Hepatocyte (in vitro differentiated cells): ENCODE results near the gene CAPZB.

ENCODE experiments used
- CTCF ChIP-seq: fragments of 200-600 bp; sonication (generic); IDR thresholded peaks from 2 replicates; pipeline ENCODE4 v1.5.1; 2016; ENCODE audit warnings: antibody characterized with exemption, mild to moderate bottlenecking; ENCODE audit not compliant: poor library complexity
- EZH2 ChIP-seq: fragments of 200-600 bp; sonication (generic); IDR thresholded peaks from 2 replicates; pipeline ENCODE4 v1.6.1; 2016; ENCODE audit warnings: antibody characterized with exemption, mild to moderate bottlenecking, borderline replicate concordance

GRCh38 chr1:19458815-19459417 is 26.4 kb downstream of the CAPZB start:
- TF ChIP-seq EZH2 (no peak), CTCF (no peak)
